Measurements from ENCODE around the gene BTAF1.

BTAF1 gene

DNA sequence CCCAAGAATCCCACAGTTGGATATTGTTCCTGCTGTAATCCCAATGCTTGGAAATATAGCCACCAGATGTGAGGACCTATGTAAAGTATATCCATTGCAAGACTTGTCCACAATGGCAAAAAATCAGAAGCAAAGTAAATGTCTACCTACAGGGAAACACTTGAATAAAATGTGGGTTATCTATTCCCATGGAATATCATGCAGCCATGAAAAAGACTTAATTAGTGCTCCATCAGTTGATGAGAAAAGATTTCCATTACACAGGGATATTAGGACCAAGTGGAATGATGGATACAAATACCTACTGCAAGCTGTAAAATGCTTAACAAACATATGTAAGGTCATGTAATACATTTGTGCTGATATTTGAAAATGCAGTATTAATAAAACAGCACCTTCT is 131.2 kb downstream of the BTAF1 start:
- DNase-seq, result no peak

DNA sequence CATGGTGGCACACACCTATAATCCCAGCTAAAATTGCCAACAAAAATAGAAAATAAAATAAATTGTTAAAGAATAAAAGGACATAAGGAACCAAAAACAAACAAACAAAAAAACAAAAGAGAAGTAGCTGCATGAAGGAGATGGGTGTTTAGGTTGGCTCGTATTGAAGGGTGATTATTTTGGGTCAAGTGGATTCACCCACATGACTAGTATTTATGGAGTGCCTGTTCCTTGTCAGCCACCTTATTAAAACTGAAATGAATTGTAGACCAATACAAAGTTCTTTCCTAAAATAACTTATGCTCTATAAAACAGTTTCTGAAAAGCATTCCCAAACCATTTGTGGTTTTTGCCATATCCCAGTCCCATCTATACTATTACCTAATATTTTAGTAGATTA is 138.7 kb downstream of the BTAF1 start:
- DNase-seq, result no peak

DNA sequence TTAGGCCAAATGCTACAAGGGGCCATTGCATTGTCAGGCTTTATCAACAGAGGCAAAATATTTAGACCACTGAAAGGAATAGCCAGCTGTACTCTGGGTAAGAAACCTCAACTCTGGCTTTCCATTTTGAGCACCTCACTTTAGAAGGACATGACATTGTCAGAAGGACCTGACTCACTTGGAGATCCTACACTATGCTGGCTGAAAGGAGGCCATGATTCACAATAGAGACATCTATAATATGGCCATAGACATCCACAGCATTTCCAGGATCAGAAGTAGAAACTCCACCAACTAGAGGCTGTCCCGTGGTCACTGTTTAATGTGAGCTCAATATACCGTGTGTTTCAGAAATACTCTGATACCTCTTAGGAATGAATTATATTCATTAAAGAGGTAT is 140.9 kb downstream of the BTAF1 start:
- no peak for DNase-seq

DNA sequence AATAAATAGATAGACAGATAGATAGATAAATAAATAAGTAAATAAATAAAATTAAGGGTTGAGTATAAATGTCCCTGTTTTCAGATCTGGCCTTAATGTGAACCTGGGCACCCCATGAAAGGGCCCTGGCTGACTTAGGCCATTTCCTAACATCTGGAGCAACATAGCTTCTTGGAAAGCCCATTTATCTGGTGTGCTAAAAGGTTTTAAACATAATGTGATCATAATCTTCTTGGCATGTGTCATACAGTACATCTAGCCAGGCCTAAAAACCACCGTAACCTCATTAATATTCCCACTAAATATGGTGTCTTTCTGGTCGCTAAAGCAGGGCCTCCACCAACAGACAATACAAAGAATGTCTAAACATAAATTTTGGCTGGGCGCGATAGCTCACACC is 142.8 kb downstream of the BTAF1 start:
- DNase-seq, result no peak

DNA sequence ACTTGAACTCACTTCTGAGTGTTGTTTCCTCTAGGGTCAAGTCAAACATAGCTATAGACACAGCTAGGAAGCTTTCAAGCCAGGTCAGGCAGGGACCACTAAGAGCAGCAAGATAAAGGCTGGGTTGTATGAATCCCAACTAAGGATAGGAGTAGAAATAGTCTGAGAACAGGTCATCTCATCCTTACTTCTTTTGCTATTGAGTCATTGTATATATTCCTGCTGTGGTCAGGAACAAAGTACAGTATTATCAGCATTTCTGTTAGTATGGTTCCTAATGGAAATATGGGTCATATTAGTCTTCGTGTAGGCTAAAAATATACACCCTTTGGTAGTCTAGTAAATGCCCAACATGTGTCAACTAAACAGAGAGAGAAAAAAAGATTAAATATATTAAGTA is 145.3 kb downstream of the BTAF1 start:
- DNase-seq, result no peak

DNA sequence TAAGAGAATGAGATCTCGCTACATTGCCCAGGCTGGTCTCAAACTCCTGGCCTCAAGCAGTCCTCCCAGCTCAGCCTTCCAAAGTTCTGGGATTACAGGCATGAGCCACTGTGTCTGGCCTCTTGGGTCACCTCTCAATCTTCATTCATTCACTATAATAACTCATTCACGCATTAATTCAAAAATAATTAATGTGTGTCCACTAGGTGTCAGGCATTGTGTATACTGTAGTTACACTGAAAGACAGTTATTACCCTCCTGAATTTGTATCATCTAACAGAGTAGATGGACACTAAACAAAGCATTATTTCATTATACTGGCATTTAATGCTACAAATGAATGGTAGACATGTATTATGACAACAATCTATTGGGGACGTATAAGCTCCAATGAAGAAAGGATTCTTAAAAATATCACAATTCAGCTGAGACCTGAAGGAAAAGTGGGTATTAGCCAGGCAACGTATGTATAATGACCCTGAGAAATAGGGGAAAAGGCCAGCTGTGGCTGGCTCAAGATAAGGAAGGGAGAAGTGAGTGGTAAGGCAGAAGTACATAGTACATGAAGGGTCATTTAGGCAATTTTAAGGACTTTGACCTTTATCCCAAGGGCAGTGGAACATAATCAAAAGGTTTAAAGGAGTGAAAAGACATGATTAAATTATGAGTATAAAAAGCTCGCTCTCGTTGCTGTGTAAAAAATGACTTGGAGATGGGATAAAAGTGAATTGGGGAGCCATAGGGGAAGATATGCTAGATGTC is 150.7 kb downstream of the BTAF1 start:
- DNase-seq, result no peak

DNA sequence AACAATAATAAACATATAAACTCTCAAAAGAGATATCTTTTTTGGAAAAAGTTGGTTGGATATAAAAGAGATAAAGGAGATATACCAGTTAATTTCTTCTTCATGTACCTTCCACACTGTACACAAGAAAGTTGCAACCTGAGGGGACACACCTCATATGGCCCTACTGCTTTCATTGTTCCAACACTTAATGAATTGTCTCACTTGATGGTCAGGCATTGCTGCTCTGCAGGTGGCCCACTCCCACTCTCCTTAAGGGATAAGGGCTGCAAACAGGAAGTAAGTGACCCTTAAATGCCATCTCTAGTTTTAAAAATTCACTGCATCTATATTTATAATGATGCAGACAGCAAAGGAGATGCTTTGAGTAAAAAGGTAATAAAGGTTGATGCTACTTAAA is 152.3 kb downstream of the BTAF1 start:
- DNase-seq, result no peak

DNA sequence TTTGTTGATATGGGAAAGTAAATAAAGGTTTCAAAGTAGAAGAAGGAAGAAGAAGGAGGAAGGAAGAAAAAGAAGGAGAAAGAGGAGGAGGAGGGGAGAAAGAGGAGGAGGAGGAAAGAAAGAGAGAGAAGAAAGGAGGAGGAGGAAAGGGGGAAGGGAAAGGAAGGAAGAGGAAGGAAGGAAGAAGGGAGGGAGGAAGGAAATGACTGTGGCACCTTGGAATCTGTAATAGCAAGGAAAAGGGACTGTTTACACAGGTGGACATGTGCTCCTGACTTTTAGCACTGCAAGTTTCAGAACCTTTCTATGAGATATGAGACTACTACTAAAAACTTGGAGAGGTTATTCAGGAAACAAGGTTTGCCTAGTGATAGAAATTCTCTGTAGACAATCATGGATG is 153.2 kb downstream of the BTAF1 start:
- no peak for DNase-seq

DNA sequence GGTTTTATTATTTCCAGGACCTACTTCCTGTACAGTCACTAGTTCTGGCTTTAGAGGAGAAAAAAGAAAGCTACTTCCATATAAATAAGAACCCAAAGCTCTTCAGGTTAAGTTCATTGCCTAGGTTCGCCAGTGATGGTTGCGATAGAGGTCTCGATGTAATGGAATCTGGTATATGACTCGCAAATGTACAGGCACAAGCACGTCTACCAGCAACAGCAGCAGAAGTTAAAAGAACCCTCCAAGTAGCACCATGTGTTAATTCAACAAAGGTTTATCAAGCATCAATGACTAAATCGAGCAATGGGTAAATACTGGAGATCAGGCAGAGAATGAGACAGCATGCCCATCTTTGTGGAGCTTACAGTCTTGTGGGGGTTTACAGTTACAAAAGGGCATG is 155.4 kb downstream of the BTAF1 start:
- DNase-seq, result no peak
